ENCODE results near the gene SLC2A4.
A peak's percentile ranks its signal among the peaks of the same experiment; 100 is the strongest.
"Not testable (repeated sequence)": the region's sequence is repeated elsewhere in the genome, so short reads cannot be mapped to it uniquely, and the experiment has no call there.

SLC2A4 gene

GRCh38 chr17:7327056-7327455, 45.5 kb downstream of the SLC2A4 start:
- DNase-seq, result no peak

DNA sequence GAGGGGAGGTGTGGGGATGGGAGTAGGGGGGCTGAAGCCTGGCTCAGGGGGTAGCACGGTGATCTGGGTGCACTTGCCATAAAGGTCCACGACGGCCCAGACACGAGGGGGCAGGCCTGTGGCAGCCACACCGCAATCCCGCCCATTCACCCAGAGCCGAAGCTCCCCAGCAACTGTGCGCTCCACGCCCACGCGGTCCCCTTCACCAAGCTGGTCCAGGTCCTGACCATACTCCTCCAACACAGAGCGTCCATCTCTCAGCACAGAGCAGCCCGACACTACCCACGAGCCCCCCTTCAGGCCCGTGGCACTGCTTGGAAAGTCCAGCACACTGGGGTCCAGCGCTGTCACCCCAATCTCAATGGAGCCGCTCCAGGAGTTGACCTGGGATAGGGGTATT, 46.0 kb downstream of the SLC2A4 start:
- no peak for DNase-seq

DNA sequence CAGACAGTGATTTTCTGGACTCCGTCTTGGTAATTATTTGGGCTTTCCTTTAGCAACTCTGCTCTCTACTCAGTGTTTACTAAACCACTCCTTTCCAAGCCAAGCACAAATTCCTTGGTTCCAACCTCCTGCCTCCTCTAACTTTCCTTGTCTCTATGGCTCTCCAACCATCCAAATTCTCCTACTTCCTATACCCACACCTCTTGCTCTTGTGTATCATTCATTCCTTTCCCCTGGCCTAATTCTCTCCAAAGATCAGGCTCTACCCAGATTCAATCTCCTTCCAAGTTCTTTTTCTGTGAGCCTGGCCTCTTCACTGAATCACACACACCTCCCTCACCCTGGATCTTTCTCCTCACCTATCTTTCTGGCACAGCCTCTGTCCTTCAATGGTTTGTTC, 46.5 kb downstream of the SLC2A4 start:
- no peak for DNase-seq

DNA sequence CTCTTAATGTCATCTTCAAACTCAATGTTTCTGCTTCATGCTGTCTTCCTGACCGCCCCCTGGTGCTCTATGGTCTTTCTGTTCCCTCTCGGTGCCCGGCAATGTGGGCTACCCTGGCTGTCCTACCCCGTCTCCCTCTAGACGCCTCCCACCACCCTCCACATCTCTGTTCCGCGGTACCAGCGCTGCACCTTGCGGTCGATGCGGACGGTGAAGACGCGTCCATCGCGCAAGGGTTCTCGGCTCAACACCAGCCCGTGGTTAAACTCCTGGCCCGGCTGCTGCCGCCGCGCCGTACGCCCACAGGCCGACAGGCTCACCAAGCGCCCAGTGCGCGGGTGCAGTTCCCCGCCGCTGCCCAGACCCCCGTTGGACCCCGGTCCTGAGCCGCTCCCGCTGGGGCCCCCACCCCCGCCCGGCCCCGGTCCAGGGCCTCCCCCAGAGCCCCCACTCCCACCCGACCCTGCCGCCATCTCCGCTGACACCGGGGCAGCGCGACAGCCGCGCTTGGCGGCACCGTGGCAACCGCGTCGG, 47.4 kb downstream of the SLC2A4 start, which contains the start of gene NEURL4:
TSS of gene NEURL4 (minus strand) at position 496 of the 534 bp plus-strand sequence. CDS start at position 473, 23 bp downstream.
- DNase-seq, result no peak

- DNase-seq, result peak; percentile 98
Measured at GRCh38 chr17:7329374-7329996, 48.0 kb downstream of the SLC2A4 start.

DNA sequence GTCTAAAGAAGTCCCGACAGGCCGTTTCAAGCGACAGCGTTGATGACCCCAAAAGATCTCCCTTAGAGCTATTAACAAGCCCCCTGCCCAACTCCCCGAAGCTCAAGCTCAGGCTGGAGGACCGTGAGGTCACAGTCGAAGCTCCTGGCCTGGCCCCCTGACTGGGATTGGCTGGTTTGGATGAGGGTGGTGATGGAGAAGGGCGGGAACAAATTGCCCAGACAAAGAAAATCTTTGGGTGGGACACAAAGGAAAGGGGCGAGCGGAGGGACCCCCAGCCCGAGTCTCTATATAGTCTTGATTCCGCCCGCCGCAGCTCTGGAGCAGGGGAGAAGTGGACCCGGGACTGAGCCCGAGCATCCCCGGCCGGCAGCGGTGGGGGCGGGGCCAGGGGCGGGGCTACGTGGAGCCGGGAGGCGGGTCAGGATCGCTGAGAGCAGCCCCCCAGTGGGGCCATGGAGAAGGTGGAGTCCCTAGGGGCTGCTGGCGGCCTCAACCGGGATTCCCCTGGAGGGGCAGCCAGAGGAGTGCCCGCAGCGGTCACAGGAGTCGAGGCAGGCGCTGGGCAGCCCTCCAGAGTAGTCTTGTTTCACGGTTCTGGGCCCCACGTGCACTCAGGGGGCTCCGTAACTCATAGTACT, 48.6 kb downstream of the SLC2A4 start:
- peak; percentile 83 for DNase-seq

DNA sequence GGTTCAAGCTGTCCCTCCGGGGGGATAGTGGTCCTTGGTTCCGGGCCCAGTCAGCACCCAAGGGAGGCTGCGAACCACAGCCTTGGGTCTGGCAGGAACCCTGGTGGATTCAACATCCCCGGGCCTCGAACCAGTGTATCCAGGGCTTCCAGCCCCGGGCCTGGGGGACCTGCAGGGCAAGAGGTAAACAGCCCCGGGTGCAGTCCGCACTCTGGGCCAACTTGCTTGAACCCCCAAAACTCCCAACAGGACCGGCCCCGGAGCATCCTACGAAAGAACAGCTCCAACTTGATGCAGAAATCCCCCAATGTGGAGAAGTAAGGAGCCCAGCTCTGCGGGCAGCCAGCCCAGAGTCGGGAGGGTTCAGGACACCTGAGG, 49.1 kb downstream of the SLC2A4 start:
- no peak for DNase-seq

DNA sequence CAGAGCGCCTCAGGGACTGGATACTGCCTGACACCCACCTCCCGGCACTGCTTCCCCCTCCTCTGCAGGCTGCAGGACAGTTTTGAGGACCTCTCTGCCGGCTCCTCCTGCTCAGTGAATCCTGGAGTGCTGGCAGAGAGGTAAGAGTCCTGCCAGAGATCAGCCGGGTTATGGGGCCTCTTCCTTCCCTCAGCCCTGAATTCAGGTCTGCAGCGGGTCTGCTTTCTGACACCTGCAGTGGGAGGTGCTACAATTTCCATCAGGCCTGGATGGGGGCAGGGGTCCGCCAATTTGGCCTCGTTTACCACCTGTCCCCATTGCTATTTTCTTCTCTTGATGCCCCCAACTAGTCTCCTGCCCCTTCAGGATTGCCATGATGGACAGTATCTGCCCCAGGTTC, 50.6 kb downstream of the SLC2A4 start:
- no peak for DNase-seq

DNA sequence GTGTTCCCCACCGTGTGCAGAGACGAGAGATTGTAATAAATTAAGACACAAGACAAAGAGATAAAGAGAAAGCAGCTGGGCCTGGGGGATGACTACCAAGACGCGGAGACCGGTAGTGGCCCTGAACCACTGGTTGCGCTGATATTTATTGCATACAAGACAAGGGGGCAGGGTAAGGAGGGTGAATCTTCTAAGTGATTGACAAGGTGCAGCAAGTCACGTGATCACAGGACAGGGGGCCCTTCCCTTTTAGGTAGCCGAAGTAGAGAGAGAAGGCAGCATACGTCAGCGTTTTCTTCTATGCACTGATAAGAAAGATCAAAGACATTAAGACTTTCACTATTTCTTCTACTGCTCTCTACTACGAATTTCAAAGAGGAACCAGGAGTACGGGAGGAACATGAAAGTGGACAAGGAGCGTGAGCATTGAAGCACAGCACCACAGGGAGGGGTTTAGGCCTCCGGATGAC, 51.1 kb downstream of the SLC2A4 start:
- peak; percentile 59 for DNase-seq

- DNase-seq, result no peak
Measured at GRCh38 chr17:7334938-7335538, 53.5 kb downstream of the SLC2A4 start.

DNA sequence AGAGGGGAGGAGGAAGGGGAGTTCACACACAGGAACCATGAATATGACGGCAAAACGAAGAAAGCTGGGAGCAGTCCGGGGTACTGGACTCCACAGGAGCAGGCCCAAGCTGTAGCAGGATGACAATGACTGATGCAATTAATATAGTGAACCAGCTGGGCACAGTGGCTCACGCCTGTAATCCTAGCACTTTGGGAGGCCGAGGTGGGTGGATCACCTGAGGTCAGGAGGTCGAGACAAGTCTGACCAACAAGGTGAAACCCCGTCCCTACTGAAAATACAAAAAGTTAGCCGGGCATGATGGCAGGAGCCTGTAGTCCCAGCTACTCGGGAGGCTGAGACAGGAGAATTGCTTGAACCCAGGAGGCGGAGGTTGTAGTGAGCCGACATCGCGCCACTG, 54.2 kb downstream of the SLC2A4 start:
- DNase-seq, result not testable (repeated sequence)

- DNase-seq, result peak; percentile 85
Measured at GRCh38 chr17:7336240-7337175, 55.0 kb downstream of the SLC2A4 start, which contains the start of gene ACAP1. Gene ACAP1, plus strand, starts transcription at chr17:7336529. Its CDS starts 206 bp downstream, at chr17:7336735.

- not testable (repeated sequence) for DNase-seq
Measured at GRCh38 chr17:7337600-7337999, 56.1 kb downstream of the SLC2A4 start.
